ENCODE data around the gene IPO4. TPM values are rescaled to one million over a fixed set of nuclear protein-coding genes. Genes with fewer than 3 reads are reported as not detected.
A peak's percentile ranks its signal among the peaks of the same experiment; 100 is the strongest.

Gene IPO4
- polyA plus RNA-seq, 6 donors from 2014 or later = 5.4 to 19.0 (median 12.6) TPM

DNA sequence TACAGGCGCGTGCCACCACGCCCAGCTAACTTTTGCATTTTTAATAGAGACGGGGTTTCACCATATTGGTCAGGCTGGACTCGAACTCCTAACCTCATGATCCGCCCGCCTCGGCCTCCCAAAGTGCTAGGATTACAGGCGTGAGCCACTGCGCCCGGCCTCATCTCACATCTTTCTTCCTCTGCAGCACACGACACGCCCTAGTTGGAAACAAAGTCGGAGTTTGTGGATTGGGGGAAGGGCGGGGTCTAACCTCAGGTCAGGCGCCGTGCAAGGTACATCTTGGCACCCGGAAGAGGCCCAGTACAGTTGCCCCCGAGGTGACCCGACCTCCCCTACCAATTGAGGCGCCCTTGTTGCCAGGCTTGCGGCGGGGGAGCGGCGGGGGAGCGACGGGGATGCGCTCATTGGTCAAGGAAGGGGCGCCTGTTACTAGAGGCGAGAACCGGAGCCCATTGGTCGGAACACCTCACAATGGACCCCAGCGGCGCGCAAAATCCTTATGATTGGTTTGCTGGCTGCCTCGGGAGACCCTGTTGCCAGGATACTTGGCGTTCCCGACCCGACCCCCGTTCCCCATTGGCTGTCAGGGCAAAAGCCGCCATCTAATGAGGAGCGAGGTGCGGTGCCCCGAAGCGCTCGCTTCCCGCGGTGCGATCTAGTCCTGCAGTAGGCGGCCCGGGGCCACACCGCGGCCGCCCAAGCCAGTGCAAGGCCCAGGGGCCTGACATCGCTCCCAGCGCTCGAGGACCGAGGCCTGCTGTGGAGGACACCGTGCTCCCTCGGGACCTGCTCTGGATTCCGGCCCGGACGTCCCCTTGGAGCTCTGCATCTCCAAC, 17.0 kb downstream of the IPO4 start, which contains the start of gene REC8:
REC8 (plus strand) TSS at position 659 of the 839 bp plus-strand sequence. CDS start 473 bp downstream, outside the sequence.
- peak within 1 kb of the TSS; percentile 78 to 95 (median 93) for H3K4me3 Mint-ChIP-seq
- H3K9me3 Mint-ChIP-seq = no peaks in the 10 kb centered on the region
- H3K4me1 Mint-ChIP-seq = peaks cover 25 to 38% (median 27%) of the 10 kb centered on the region in 3 donors

DNA sequence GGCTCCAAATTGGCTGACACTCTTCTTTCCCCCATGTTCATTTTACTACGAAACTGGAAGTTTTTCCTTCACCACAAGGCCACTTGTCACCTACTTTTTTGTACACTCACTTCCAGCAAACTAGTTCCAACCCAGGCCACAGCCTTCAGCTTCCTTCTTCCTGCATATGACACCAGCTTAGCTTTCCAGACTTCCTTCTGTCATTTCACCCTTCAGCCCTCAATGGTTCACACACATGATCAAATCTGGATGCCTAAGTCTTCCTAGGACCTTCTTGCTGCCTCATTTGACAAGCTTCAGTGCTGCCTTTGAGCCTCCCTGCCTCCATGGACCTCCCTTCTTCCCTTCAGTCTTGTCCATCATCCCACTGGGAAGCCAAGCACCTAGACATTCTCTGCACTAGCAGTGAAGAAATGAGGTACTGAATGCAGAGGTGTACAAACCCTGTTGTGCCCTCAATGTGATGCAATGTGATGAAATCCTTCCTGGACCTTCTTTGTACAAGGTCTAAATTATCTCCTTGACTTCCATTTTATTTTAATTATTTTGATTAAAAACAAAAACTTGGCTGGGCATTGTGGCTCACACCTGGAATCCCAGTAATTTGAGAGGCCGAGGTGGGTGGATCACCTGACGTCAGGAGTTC, 21.0 kb downstream of the IPO4 start:
- Mint-ChIP-seq H3K9me3 (no peaks in the 10 kb centered on the region), H3K4me3 (peak overlapping the region in 2 of 8 donors; percentile 19 to 33), H3K27me3 (no peaks in the 10 kb centered on the region), H3K27ac (peak overlapping the region in 4 of 6 donors; percentile 60 to 79 (median 78)), H3K4me1 (peaks cover 43 to 63% (median 51%) of the 10 kb centered on the region in 3 donors), H3K36me3 (peaks cover 16 to 49% of the 10 kb centered on the region in 2 donors)
- no peak for ATAC-seq (ENCODE audit: low read depth in 2 of 2)
- DNase-seq = no peak

More for the DNA sequence above, 17.0 kb downstream of the IPO4 start, which contains the start of gene REC8:
- ATAC-seq (ENCODE audit: low read depth in 2 of 2) = peak; percentile 90 to 92
- Mint-ChIP-seq H3K27me3 (no peaks in the 10 kb centered on the region), H3K36me3 (peaks cover 11 to 23% of the 10 kb centered on the region in 2 donors), H3K27ac (peak within 1 kb of the TSS; percentile 38 to 95 (median 82))
- DNase-seq = peak; percentile 85

DNA sequence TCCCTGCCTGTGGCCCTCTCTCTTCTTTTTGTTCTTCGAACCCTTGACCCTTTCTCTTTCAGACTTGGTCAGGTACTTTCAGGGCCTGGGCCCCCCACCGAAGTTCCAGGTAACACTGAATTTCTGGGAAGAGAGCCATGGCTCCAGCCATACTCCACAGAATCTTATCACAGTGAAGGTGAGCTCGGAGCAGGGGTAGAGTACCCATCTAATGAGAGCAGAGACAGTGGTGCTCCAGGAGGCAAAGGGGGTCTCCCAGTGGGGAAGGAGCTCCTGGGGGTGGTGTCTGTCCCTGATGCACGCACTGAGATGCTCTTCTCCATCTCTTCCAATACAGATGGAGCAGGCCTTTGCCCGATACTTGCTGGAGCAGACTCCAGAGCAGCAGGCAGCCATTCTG, 22.8 kb downstream of the IPO4 start:
- Mint-ChIP-seq H3K27ac (peak overlapping the region in 3 of 6 donors; percentile 26 to 89 (median 56)), H3K36me3 (peaks cover 16 to 49% of the 10 kb centered on the region in 2 donors), H3K4me1 (peaks cover 49 to 62% (median 59%) of the 10 kb centered on the region in 3 donors), H3K27me3 (no peaks in the 10 kb centered on the region), H3K9me3 (no peaks in the 10 kb centered on the region), H3K4me3 (peak overlapping the region in 3 of 8 donors; percentile 20 to 57 (median 30))
- ATAC-seq (ENCODE audit: low read depth in 2 of 2) (no peak), DNase-seq (no peak)

DNA sequence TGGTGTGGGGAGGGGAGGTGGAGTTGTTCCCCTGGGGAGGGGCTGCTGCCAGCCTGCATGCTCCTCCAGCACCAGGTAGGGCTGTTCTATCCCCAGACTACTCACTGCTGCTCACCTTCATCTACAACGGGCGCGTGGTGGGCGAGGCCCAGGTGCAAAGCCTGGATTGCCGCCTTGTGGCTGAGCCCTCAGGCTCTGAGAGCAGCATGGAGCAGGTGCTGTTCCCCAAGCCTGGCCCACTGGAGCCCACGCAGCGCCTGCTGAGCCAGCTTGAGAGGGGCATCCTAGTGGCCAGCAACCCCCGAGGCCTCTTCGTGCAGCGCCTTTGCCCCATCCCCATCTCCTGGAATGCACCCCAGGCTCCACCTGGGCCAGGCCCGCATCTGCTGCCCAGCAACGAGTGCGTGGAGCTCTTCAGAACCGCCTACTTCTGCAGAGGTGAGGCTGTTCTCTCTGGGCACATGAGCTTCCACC, 24.1 kb downstream of the IPO4 start:
- DNase-seq = no peak
- H3K4me3 Mint-ChIP-seq = peak overlapping the region in 5 of 8 donors; percentile 15 to 86 (median 46)
- no peaks in the 10 kb centered on the region for H3K9me3 Mint-ChIP-seq
- H3K27me3 Mint-ChIP-seq = no peaks in the 10 kb centered on the region
- ATAC-seq (ENCODE audit: low read depth in 2 of 2) = no peak
- peaks cover 50 to 68% (median 67%) of the 10 kb centered on the region in 3 donors for H3K4me1 Mint-ChIP-seq
- peak overlapping the region in 1 of 6 donors; percentile 83 for H3K27ac Mint-ChIP-seq
- peaks cover 16 to 47% of the 10 kb centered on the region in 2 donors for H3K36me3 Mint-ChIP-seq

DNA sequence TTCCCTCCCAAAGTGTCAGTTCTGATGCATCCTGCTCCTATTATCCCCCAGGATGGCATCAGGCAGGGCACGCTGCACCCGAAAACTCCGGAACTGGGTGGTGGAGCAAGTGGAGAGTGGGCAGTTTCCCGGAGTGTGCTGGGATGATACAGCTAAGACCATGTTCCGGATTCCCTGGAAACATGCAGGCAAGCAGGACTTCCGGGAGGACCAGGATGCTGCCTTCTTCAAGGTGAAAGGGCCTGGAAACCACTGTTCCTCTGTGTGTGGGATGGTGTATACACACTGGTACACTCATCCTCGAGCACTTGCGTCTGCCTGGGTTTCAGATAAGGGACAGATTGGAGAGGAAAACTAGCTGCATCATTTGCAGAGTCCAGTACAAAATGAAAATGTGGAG, 26.5 kb downstream of the IPO4 start:
- Mint-ChIP-seq H3K36me3 (peaks cover 5 to 32% of the 10 kb centered on the region in 2 donors), H3K9me3 (no peaks in the 10 kb centered on the region), H3K27ac (peak overlapping the region in 5 of 6 donors; percentile 94 to 99 (median 97)), H3K27me3 (no peaks in the 10 kb centered on the region), H3K4me3 (peak overlapping the region; percentile 97 to 100 (median 98)), H3K4me1 (peaks cover 39 to 62% (median 58%) of the 10 kb centered on the region in 3 donors)
- DNase-seq (no peak), ATAC-seq (ENCODE audit: low read depth in 2 of 2) (no peak)

DNA sequence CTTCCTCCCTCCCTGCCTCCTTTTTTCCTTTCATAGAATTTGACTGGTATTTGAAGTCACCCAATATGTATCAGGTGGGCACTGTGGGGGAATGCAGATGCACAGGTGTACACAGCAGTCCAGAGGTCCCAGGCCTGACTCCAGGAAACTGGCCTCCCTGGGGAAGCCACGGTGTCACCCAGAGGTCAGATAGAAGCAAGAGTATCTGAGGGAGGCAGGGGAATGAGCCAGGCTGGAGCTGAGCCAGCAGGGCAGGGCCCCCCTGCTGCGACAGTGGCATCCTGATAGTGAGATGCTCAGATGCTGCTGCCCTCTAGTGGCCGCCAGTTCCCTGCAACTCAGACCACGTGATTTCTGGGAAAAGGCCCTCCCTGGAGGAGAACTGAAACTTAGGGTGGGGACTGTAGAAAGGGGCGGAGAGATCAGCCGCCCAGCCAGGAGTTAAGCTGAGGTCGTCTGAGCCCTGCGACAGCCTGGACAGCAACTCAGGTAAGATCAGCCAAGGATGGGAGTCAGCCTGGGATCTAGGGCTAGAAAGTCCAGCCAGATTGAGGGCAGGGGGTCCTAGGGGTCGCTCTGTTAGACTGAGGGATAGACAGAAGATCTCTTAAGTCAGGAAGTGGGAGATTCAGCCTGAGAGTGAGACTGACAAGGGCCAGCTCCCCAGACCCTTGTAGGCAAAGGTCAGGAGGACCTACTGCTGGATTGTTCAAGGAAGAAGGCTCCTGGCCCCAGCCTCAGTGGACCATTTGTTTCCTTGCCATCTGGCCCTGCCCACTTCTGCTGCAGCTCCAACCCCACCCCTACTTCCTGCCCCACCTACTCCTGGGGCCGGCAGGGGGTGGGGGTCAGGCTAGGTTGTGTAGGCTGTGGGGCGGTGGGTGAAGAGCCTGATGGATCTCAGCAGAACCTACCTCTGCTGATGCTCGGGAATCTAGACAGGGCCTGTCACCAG, 27.5 kb downstream of the IPO4 start, which contains the start of gene IRF9:
IRF9 (plus strand) TSS at position 416 of the 955 bp plus-strand sequence. CDS start 880 bp downstream, outside the sequence.
- H3K4me3 Mint-ChIP-seq = peak within 1 kb of the TSS; percentile 97 to 100 (median 98)
- ATAC-seq (ENCODE audit: low read depth in 2 of 2) = peak; percentile 91 to 95
- H3K27ac Mint-ChIP-seq = peak within 1 kb of the TSS; percentile 94 to 100 (median 98)
- peaks cover 43 to 56% (median 53%) of the 10 kb centered on the region in 3 donors for H3K4me1 Mint-ChIP-seq
- peaks cover 5 to 30% of the 10 kb centered on the region in 2 donors for H3K36me3 Mint-ChIP-seq
- H3K9me3 Mint-ChIP-seq = no peaks in the 10 kb centered on the region
- no peaks in the 10 kb centered on the region for H3K27me3 Mint-ChIP-seq
- peak; percentile 96 for DNase-seq

DNA sequence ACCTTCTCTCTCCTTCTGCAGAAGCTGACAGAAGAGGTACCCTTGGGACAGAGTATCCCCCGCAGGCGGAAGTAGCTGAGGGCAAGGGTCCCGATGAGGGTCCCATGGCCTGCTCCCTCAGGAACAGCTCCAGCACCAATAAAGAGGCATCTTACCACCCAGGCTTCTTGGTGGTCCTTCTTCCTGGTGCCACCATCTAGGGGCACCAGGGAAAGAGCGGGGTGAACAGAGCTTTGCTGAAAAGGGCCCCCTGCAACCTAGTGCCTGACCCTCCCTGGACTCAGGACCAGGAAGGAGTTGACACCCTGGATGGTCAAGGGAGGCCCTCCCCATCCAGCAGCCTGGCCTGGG, 28.1 kb downstream of the IPO4 start:
- Mint-ChIP-seq H3K27me3 (no peaks in the 10 kb centered on the region), H3K4me1 (peaks cover 48 to 50% (median 49%) of the 10 kb centered on the region in 3 donors), H3K9me3 (no peaks in the 10 kb centered on the region), H3K27ac (peak overlapping the region; percentile 44 to 100 (median 97)), H3K36me3 (peaks cover 11 to 30% of the 10 kb centered on the region in 2 donors), H3K4me3 (peak overlapping the region in 5 of 8 donors; percentile 5 to 100 (median 98))
- ATAC-seq (ENCODE audit: low read depth in 2 of 2) (no peak), DNase-seq (no peak)

DNA sequence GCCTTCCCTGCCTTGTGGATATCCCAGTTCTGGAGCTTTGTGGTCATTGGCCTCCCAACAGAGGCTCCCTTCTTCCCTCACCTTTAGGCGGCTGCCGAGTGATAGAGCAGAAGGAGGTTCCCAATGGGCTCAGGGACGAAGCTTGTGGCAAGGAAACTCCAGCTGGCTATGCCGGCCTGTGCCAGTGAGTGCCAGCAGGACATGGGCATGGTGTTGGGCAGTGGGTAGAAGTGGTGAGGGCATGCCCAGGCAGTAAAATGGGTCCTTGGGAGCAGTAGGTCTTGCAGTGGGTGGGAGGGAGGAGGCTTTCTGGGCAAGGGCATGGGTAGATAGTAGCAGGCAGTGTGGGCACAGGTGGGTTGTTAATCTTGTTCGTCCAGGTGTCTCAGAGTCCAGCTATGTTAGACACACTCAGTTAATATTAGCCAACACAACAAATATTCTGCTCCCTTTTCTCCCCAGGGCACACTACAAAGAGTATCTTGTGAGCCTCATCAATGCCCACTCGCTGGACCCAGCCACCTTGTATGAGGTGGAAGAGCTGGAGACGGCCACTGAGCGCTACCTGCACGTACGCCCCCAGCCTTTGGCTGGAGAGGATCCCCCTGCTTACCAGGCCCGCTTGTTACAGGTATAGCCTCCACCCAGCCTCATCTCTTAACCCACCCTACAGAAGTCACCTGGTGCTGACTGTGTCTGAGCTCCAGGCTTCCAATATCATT, 28.7 kb downstream of the IPO4 start:
- no peak for DNase-seq
- H3K36me3 Mint-ChIP-seq = peaks cover 11 to 27% of the 10 kb centered on the region in 2 donors
- H3K9me3 Mint-ChIP-seq = no peaks in the 10 kb centered on the region
- peak overlapping the region; percentile 1 to 97 (median 76) for H3K27ac Mint-ChIP-seq
- peaks cover 44 to 47% (median 45%) of the 10 kb centered on the region in 3 donors for H3K4me1 Mint-ChIP-seq
- H3K4me3 Mint-ChIP-seq = peak overlapping the region in 2 of 8 donors; percentile 53 to 61
- ATAC-seq (ENCODE audit: low read depth in 2 of 2) = no peak
- no peaks in the 10 kb centered on the region for H3K27me3 Mint-ChIP-seq

DNA sequence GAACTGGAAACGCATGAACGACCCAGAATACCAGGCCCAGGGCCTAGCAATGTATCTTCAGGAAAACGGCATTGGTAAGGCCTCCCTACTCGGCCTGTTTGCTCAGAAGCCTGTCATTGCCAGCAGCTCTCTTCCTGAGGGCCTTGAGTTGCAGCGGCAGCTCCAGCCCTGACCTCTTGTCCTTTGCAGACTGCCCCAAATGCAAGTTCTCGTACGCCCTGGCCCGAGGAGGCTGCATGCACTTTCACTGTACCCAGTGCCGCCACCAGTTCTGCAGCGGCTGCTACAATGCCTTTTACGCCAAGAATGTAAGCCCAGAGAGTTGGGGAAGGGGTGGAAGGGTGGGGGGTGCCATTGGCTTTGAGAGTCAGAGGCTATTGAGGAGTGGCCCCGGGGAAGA, 31.3 kb downstream of the IPO4 start:
- DNase-seq = no peak
- ATAC-seq (ENCODE audit: low read depth in 2 of 2) = no peak
- Mint-ChIP-seq H3K4me1 (peaks cover 21 to 28% (median 25%) of the 10 kb centered on the region in 3 donors), H3K4me3 (no peak overlapping the region), H3K9me3 (no peaks in the 10 kb centered on the region), H3K27me3 (no peaks in the 10 kb centered on the region), H3K36me3 (peaks cover 6 to 18% of the 10 kb centered on the region in 2 donors), H3K27ac (peak overlapping the region in 1 of 6 donors; percentile 47)

DNA sequence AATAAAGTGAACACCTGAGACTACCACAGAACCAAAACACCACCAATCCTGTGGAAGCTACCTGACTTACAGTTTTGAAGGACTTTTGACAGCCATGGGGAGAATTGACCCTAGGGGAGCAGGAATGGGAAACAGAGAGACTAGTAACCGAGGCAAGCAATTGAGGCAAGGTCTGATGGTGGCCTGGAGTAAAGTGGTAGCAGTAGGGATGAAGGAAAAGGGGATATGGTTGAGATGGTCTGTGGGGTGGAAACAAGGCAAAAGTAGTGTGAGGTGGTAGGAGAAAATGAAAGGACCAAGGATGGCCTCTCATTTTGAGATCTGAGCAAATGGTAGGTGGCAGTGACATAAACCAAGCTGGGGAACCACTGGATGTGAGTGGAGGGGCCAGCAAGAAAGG, 31.8 kb downstream of the IPO4 start:
- DNase-seq = no peak
- H3K27me3 Mint-ChIP-seq = no peaks in the 10 kb centered on the region
- peak overlapping the region in 1 of 8 donors; percentile 57 for H3K4me3 Mint-ChIP-seq
- H3K4me1 Mint-ChIP-seq = peaks cover 16 to 24% (median 20%) of the 10 kb centered on the region in 3 donors
- H3K36me3 Mint-ChIP-seq = peaks cover 6 to 18% of the 10 kb centered on the region in 2 donors
- H3K9me3 Mint-ChIP-seq = no peaks in the 10 kb centered on the region
- ATAC-seq (ENCODE audit: low read depth in 2 of 2) = no peak
- H3K27ac Mint-ChIP-seq = peak overlapping the region in 4 of 6 donors; percentile 8 to 47 (median 19)

DNA sequence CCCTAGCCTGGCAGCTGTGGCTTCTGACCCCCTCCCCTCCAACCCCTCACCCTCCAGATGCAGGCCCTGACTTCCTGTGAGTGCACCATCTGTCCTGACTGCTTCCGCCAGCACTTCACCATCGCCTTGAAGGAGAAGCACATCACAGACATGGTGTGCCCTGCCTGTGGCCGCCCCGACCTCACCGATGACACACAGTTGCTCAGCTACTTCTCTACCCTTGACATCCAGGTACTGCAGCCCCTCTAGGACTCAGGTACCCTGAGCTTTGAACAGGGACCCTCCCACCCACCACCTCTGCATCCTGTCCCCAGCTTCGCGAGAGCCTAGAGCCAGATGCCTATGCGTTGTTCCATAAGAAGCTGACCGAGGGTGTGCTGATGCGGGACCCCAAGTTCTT, 33.5 kb downstream of the IPO4 start:
- Mint-ChIP-seq H3K4me1 (peaks cover 9 to 17% (median 16%) of the 10 kb centered on the region in 3 donors), H3K9me3 (no peaks in the 10 kb centered on the region), H3K4me3 (no peak overlapping the region), H3K36me3 (peaks cover 6 to 24% of the 10 kb centered on the region in 2 donors), H3K27ac (no peak overlapping the region), H3K27me3 (no peaks in the 10 kb centered on the region)
- DNase-seq (no peak), ATAC-seq (ENCODE audit: low read depth in 2 of 2) (no peak)
